Activated T-helper 2 cell treated with anti-CD3 and anti-CD28 coated beads, Interferon-gamma antibody, Interleukin-2, Interleukin-4, amounts not matched to agents 10 μg/mL and 5 μg/mL and 100 μg/mL, durations not matched to agents 14 hours and 24 hours and 36 hours (primary cell): Measurements from ENCODE around the gene SP3. TPM values are rescaled to one million over a fixed set of nuclear protein-coding genes. Genes with fewer than 3 reads are reported as not detected.

ENCODE experiments used
- DNase-seq: peaks from one replicate; pipeline ENCODE4 v3.0.0; 2021; ENCODE audit warnings: low spot score
- H3K27ac Mint-ChIP-seq: one replicate; pipeline ENCODE4 v1.8.0; 2021; ENCODE audit warnings: mixed read lengths
- H3K27me3 Mint-ChIP-seq: one replicate; pipeline ENCODE4 v1.8.0; 2021; ENCODE audit warnings: low read depth, mixed read lengths
- H3K36me3 Mint-ChIP-seq: one replicate; pipeline ENCODE4 v1.8.0; 2021; ENCODE audit warnings: low read depth, mixed read lengths
- H3K4me1 Mint-ChIP-seq: one replicate; pipeline ENCODE4 v1.8.0; 2021; ENCODE audit warnings: low read depth, mixed read lengths
- H3K4me3 Mint-ChIP-seq: one replicate; pipeline ENCODE4 v1.8.0; 2021; ENCODE audit warnings: low read depth, mild to moderate bottlenecking, moderate library complexity, mixed read lengths
- H3K9me3 Mint-ChIP-seq: one replicate; pipeline ENCODE4 v1.8.0; 2021; ENCODE audit warnings: mixed read lengths
- intact Hi-C: fragments of 100-400 bp; cut with micrococcal nuclease; formaldehyde crosslinking; loops from one replicate; pipeline ENCODE4 v1.15.1; 2023
- total RNA-seq: library from RNA; stranded (reverse); gene quantifications from 2 replicates; pipeline ENCODE4 v1.2.3, GENCODE V29; 2022

The SP3 gene
- total RNA-seq, 1 donor from 2014 or later: 104 TPM

DNA sequence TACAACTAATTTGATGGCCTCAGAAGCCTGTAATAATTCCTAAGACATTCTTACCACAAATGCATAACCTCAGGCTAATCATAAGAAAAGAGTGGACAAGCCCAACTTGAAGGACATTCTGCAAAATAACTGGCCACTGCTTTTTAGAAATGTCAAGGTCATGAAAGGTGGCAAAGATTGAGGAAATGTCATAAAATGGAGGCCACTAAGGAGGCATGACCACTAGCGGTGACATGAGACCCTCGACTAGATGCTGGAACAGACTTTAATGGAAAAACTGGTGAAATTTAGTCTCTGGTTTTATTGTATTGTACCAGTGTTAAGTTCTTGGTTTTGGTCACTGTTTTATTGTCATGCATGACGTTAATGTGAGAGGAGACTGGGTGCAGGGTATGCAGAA, 78.6 kb downstream of the SP3 start:
- intact Hi-C loops: no loop called here
- Mint-ChIP-seq H3K9me3 (peaks cover 21% of the 10 kb centered on the region), H3K4me3 (no peak overlapping the region), H3K36me3 (peaks cover 5% of the 10 kb centered on the region), H3K27me3 (peaks cover 10% of the 10 kb centered on the region), H3K4me1 (peaks cover under 1% of the 10 kb centered on the region), H3K27ac (no peak overlapping the region)
- DNase-seq: no peak

DNA sequence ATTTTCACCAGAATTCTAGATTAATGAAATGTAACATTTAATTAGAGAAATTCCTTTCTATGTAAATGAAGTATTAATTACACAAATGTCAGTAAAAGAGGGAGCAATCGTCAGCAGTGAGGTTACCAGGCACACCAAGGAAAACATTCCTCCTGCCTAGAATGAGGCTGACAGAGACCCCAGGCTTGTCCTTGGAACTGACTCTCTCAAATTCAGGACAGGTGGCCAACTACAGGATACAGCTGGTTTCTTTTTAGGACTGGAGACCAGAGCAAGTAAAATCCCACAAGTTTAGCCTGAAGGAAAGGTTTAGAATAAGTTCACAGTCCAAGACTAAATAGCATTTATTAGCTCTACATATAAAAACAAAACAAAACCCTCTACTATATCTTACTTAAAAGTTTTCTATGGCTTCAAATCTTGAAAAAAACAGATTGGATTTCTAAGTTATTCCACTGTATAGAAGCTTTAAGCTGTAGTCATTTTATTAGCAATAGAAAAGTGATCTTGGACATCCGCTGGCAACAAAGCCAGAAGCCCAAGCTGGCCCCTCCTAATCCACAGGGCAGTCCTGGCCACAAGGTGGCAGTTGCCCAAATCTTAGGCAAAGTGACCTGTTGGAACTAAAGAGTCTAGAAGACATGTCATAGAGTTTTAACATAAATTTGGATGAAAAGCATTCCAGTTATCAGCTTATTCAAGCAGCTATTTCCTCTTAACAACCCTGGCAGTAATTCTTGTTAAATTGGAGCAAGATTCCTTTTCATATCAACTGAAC, 81.0 kb downstream of the SP3 start:
- intact Hi-C loops: no loop called here
- H3K27me3 Mint-ChIP-seq: peaks cover 13% of the 10 kb centered on the region
- no peak for DNase-seq
- H3K27ac Mint-ChIP-seq: no peak overlapping the region
- no peak overlapping the region for H3K4me3 Mint-ChIP-seq
- H3K36me3 Mint-ChIP-seq: peaks cover 5% of the 10 kb centered on the region
- H3K9me3 Mint-ChIP-seq: peaks cover 7% of the 10 kb centered on the region
- H3K4me1 Mint-ChIP-seq: peaks cover 2% of the 10 kb centered on the region

DNA sequence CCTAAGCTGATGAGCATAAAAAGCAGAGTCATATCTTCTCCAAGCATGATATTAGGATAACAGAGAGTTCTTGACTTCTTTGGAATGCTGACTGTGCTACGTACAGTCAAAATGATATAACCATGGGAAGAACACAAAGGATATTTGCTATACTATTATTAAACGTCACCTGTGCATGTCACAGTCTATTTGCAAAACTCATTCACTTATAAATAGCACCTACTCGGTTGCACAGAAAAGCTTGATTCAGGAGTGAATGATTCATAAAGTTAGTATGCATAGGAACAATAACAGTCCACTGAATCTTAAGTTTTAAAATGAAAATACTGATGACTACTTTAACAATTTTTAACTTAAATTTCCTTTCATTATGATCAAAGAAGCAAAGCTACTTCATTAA, 83.3 kb downstream of the SP3 start:
- Mint-ChIP-seq H3K27me3 (peaks cover 13% of the 10 kb centered on the region), H3K9me3 (no peaks in the 10 kb centered on the region), H3K36me3 (no peaks in the 10 kb centered on the region), H3K27ac (no peak overlapping the region), H3K4me3 (no peak overlapping the region), H3K4me1 (peaks cover 2% of the 10 kb centered on the region)
- no peak for DNase-seq
- intact Hi-C loops: no loop called here

DNA sequence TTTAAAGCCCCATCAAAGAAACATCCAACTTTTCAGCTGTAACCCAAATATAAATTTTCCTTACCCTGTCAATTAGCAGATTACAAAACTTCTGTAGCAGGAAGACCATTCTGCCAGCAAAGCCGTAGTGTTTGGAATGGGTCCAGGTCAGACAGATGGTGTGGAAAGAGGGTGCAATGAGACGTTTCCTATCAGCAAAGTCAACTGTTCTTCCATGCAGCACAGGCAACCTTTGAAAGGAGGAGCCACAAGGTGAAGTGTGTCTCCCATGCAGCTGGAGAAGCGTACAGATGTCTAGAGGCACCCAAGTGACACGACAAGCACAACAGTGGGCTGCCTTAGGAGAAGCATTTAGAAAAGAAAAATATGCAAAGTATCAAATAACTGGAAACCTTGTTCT, 83.7 kb downstream of the SP3 start:
- H3K9me3 Mint-ChIP-seq: no peaks in the 10 kb centered on the region
- intact Hi-C loops: no loop called here
- peaks cover 13% of the 10 kb centered on the region for H3K27me3 Mint-ChIP-seq
- H3K4me3 Mint-ChIP-seq: no peak overlapping the region
- peaks cover 2% of the 10 kb centered on the region for H3K4me1 Mint-ChIP-seq
- DNase-seq: no peak
- no peak overlapping the region for H3K27ac Mint-ChIP-seq
- H3K36me3 Mint-ChIP-seq: no peaks in the 10 kb centered on the region

DNA sequence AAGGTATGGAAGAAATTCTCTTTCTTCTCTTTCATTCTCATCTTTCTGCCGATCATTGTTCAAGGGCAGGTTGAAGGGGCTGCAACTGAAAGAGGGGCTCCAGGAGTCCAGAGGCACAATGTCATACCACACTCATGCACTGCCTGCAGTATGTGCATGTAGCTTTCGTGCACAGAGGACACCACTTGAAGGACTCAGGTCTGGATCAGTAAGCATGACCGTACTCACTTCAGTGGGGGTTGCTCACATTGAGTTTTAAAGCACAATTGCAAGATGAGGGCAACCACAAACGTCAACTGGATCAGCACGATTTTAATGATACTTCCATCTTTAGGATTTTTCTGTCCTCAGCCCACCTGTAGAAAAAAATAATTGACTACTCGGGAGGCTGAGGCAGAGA, 84.6 kb downstream of the SP3 start:
- Mint-ChIP-seq H3K4me1 (peaks cover 2% of the 10 kb centered on the region), H3K27me3 (peaks cover 11% of the 10 kb centered on the region), H3K9me3 (no peaks in the 10 kb centered on the region), H3K36me3 (no peaks in the 10 kb centered on the region), H3K4me3 (no peak overlapping the region), H3K27ac (no peak overlapping the region)
- no peak for DNase-seq
- intact Hi-C loops: no loop called here

DNA sequence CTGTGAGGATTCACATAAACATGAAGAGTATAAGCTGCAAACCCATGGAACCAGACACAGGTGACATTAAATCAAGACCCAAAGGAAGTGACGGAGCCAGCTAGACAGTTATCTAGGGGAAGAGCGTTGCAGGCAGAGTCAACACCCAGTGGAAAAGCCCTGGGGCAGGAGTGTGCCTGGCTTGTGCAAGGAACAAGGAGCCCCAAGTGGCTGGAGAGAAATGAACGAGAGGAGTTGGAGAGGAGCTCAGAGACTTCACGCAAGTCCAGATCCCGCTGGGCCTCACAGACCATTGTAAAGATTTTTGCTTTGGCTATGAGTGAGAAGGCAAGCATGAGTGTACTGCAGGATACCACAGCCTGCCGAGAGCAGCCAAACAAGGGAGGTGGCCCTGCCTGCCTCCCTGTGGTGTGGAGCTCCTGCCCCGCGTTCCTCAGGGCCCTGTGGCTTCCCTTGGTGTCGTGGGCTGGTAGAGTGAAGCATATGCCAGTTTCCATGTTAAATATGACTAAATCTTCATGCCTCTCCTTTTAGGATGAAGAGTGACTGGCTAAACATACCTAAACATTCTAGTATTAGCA, 88.2 kb downstream of the SP3 start:
- no peak for DNase-seq
- Mint-ChIP-seq H3K4me1 (peaks cover 2% of the 10 kb centered on the region), H3K9me3 (no peaks in the 10 kb centered on the region), H3K4me3 (no peak overlapping the region), H3K36me3 (no peaks in the 10 kb centered on the region), H3K27me3 (peaks cover 7% of the 10 kb centered on the region), H3K27ac (no peak overlapping the region)
- intact Hi-C loops: no loop called here

DNA sequence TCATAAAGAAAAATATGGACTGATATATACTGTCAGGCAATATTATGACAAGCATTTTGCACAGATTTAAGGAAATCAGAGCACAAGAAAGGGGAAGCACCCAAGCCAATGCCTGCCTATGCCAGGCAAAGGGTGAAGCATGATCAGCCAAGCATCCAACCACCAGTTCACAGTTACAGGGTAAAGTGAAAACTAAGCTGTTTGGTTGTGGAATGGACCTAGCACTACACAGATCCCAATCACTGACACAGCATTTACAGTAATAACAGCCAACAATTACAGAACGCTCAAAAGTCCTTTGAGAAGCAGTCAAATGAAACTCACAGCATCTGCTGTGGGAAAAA, 90.3 kb downstream of the SP3 start:
- no peak overlapping the region for H3K4me3 Mint-ChIP-seq
- H3K27me3 Mint-ChIP-seq: peaks cover 3% of the 10 kb centered on the region
- no peak for DNase-seq
- H3K4me1 Mint-ChIP-seq: peaks cover 2% of the 10 kb centered on the region
- intact Hi-C loops: no loop called here
- H3K36me3 Mint-ChIP-seq: no peaks in the 10 kb centered on the region
- no peak overlapping the region for H3K27ac Mint-ChIP-seq
- H3K9me3 Mint-ChIP-seq: no peaks in the 10 kb centered on the region

DNA sequence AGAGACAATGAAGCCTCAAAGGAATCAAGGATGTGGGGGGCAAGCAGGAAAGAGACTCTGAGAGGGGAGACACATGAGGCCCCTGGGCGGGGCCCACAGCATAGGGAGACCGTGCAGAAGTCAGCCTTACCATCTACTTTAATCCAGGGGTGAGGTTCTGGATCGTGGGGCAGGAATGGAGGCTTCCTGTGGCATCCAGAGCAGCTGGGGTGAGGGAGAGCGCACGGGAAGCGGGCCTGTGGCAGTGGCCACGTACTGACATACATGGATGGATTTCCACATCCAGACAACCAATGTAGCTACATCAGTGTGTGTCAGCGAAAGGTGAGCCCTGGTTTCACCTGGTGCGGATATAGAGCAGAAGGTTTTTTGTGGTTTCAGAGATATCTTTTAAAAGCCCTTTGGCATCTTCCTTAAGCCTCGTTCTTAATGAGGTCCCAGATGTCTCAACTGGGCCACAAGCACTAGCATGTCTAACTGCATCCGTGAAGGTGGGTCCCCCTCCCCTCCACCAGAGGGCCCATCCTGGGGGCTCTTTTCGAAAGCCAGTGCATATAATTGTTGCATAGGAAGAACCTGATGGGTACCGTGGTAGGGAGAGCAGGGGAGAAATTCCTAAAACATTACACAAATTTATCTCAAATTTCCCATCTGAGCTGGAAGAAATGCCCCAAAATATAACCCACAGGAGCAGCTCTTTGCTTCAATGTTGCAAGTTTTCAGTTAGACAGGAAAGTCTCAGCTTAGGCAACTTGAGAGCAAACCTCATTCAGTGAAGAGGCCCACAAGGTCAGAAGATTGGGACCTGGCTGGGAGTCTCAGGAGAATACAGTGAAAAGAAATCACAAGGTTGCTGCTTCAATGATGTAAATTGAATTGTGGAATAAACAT, 90.9 kb downstream of the SP3 start:
- Mint-ChIP-seq H3K27me3 (peaks cover 2% of the 10 kb centered on the region), H3K27ac (no peak overlapping the region), H3K4me1 (no peaks in the 10 kb centered on the region), H3K9me3 (no peaks in the 10 kb centered on the region), H3K4me3 (no peak overlapping the region), H3K36me3 (no peaks in the 10 kb centered on the region)
- no peak for DNase-seq
- intact Hi-C loops: no loop called here

DNA sequence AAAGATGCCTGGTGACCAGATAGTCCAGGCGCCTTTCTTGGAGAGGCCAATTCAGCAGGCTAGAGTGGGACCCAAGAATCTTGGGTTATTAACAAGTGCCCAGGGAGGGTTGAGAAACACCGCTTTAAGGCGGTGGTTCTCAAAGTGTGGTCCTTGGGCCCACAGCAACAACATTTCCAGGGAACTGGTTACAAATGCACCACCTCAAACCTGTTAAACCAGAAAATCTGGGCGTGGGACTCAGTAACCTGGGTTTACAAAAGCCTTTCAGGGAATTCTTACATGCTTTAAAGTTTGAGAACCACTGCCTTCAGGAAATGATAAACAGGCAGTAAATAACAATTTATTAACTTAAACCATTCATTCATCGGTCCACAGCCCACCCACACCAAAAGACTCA, 92.5 kb downstream of the SP3 start:
- Mint-ChIP-seq H3K36me3 (no peaks in the 10 kb centered on the region), H3K27me3 (peaks cover 10% of the 10 kb centered on the region), H3K27ac (no peak overlapping the region), H3K4me1 (no peaks in the 10 kb centered on the region), H3K9me3 (no peaks in the 10 kb centered on the region), H3K4me3 (no peak overlapping the region)
- no peak for DNase-seq
- intact Hi-C loops: no loop called here

DNA sequence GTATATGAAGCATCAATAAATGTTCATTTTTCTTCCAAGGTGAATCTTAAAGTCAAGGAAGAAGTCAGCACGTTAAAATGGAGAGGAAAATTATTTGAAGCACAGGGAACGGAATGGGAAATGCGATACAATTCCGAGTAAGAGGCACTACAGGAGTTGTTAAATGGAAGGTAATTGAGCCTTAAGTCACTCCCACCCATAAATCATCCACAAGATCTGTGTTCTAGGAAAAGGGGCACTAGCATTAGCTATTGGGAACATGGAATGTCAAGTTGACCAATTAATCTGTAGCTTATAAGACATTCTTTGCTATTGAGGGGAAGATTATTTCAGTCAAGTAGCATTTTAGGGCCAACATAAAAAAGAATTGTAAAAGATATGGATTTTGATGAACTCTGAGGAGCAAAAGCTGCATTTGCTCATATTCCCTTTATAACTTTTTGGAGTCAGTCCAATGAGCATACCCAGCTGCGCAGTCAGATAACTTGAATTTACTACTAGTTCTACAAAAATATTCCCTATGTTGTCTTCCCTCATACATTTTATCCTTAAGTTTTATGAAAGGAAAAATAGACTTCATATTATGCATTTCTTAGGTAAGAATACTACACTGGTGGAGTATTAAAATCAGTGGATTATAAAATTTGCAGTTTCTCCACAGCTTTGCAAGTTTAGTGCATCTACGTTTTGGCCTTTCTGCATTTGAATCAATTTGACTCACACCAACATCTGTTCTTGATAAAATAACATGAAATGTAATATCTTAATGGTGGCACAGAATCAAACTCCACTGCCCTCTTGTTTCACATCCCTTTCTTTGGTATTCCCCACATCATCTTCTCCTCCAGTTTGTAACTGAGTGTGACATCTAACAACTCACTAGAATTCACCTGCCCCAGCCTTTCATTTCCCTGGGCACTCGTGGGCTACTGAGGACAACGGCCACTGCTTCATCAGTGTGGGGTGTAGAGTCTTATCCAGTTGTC, 95.6 kb downstream of the SP3 start:
- H3K4me3 Mint-ChIP-seq: no peak overlapping the region
- H3K9me3 Mint-ChIP-seq: no peaks in the 10 kb centered on the region
- intact Hi-C loops: no loop called here
- no peaks in the 10 kb centered on the region for H3K36me3 Mint-ChIP-seq
- no peak overlapping the region for H3K27ac Mint-ChIP-seq
- no peak for DNase-seq
- peaks cover 10% of the 10 kb centered on the region for H3K27me3 Mint-ChIP-seq
- no peaks in the 10 kb centered on the region for H3K4me1 Mint-ChIP-seq

DNA sequence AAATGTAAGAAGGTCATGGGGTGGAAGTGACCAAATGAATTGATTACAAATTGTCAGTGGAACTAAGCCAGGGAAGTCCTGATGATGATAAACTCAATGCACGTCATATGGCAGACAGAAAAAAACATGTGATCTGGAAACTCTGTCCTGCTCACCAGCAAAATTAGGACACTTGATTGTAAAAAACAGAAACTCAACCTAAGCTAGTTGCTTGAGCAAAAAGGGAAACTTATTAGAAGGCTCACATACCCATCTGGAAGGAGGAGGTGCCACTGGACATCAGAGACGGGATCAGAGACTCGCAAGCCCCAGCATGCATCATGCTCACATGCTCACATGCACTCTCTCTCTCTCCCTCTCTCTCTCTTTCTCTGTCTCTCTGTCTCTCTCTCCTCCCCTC, 96.8 kb downstream of the SP3 start:
- peaks cover 10% of the 10 kb centered on the region for H3K27me3 Mint-ChIP-seq
- H3K4me1 Mint-ChIP-seq: no peaks in the 10 kb centered on the region
- H3K36me3 Mint-ChIP-seq: no peaks in the 10 kb centered on the region
- DNase-seq: no peak
- H3K4me3 Mint-ChIP-seq: no peak overlapping the region
- no peaks in the 10 kb centered on the region for H3K9me3 Mint-ChIP-seq
- no peak overlapping the region for H3K27ac Mint-ChIP-seq
- intact Hi-C loops: no loop called here

DNA sequence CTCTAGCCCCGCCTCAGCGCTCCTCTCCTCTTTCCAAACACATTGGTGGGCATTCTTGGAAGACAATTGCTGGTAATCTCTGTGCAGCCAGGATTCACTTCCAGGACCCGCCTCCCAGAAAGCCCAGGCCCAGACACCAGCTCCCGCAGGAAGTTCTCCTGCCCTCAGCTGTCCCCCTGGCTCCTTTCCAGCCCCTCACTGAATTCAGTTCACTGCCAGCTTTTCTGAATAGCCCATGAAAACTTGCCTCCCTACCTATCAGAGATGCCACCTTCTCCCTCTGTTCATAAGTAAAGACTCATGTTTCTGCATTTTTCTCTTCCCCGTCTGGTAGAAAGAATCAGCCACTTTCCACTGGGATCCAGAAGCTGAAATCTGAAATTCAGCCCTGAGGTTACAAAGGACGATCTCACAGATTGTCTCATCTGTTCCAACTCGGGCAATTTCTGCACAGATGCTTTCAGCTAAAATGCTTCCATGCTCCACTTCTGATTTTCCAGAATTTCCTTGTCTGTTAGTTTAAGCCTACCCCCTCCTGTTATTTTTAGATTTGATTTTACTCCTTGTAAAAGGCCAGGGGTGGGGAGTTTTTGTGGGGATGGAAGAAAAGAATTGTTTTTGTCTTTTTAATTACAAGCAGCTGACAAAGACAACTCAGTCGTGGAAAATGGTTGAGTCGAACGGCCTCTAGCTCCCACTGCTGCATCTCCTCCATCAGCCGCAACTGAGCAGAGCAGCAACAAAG, 98.1 kb downstream of the SP3 start:
- no peak overlapping the region for H3K27ac Mint-ChIP-seq
- no peak overlapping the region for H3K4me3 Mint-ChIP-seq
- no peaks in the 10 kb centered on the region for H3K9me3 Mint-ChIP-seq
- no peak for DNase-seq
- H3K4me1 Mint-ChIP-seq: no peaks in the 10 kb centered on the region
- peaks cover 12% of the 10 kb centered on the region for H3K27me3 Mint-ChIP-seq
- H3K36me3 Mint-ChIP-seq: no peaks in the 10 kb centered on the region
- intact Hi-C loops: no loop called here
